Endothelial cell of umbilical vein (primary cell): ENCODE data around the gene THSD7B.

Experiments used
- EZH2 ChIP-seq: IDR thresholded peaks from 2 replicates; pipeline ENCODE4 v1.6.1; 2012; ENCODE audit warnings: borderline replicate concordance, low read depth, mild to moderate bottlenecking, moderate library complexity, low read length, inconsistent platforms; ENCODE audit not compliant: severe bottlenecking
- FOS ChIP-seq: IDR thresholded peaks from 2 replicates; pipeline ENCODE4 v1.6.1; 2011; ENCODE audit warnings: mild to moderate bottlenecking, low read length, moderate library complexity, borderline replicate concordance; ENCODE audit not compliant: insufficient read depth
- GATA2 ChIP-seq: IDR thresholded peaks from 2 replicates; pipeline ENCODE4 v1.7.0; 2011; ENCODE audit warnings: low read depth, mild to moderate bottlenecking, moderate library complexity, mixed read lengths, low read length; ENCODE audit not compliant: insufficient read length, insufficient read depth
- JUN ChIP-seq: IDR thresholded peaks from 2 replicates; pipeline ENCODE4 v1.6.1; 2011; ENCODE audit warnings: borderline replicate concordance, low read depth; ENCODE audit not compliant: insufficient read length, insufficient read depth
- MYC ChIP-seq: IDR thresholded peaks from one replicate; pipeline ENCODE4 v1.6.1; 2011; ENCODE audit warnings: mild to moderate bottlenecking, low read depth, low read length
- POLR2A ChIP-seq: IDR thresholded peaks from 2 replicates; pipeline ENCODE4 v1.6.1; 2012; ENCODE audit warnings: low read depth, mild to moderate bottlenecking, control low read depth, low read length
- POLR2AphosphoS5 ChIP-seq: IDR thresholded peaks from 2 replicates; pipeline ENCODE4 v1.6.1; 2012; ENCODE audit warnings: low read depth, mild to moderate bottlenecking, control low read depth, low read length, moderate library complexity; ENCODE audit not compliant: insufficient read depth
- TF ChIP-seq, protein P1 (sequence below), 2 donors: IDR thresholded peaks; 1 replicate in 1 of 2; 2 replicates in 1 of 2; pipeline ENCODE4 v1.5.1; 2011; ENCODE audit warnings: low read length in 2 of 2, mild to moderate bottlenecking in 2 of 2, moderate library complexity in 2 of 2, control low read depth in 1 of 2, inconsistent platforms in 1 of 2, low read depth in 1 of 2; ENCODE audit not compliant: insufficient read depth in 1 of 2; ENCODE audit errors: extremely low read depth in 1 of 2
- TF ChIP-seq, protein P2 (sequence below): IDR thresholded peaks from 2 replicates; pipeline ENCODE4 v1.6.1; 2011; ENCODE audit not compliant: insufficient read depth, insufficient read length

DNA sequence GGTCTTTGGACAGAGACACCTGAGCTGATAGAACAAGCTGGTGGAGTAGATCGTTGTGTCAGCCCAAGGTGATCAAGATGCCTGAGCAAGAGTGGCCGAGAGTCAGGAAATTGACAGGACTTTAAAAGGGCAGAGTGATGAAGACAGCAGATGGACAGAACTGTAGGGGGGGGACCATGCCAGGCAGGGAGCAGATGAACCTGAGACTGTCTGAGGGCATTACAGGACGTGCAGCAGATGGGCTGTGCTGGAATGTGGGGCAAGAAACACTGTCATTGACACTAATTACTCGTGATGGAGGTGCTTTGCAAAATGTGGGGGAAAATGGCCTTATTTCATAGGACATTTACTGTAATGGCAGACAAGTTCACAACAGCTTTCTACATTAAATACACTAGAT, 225.0 kb downstream of the THSD7B start:
- TF ChIP-seq, protein P1, sequence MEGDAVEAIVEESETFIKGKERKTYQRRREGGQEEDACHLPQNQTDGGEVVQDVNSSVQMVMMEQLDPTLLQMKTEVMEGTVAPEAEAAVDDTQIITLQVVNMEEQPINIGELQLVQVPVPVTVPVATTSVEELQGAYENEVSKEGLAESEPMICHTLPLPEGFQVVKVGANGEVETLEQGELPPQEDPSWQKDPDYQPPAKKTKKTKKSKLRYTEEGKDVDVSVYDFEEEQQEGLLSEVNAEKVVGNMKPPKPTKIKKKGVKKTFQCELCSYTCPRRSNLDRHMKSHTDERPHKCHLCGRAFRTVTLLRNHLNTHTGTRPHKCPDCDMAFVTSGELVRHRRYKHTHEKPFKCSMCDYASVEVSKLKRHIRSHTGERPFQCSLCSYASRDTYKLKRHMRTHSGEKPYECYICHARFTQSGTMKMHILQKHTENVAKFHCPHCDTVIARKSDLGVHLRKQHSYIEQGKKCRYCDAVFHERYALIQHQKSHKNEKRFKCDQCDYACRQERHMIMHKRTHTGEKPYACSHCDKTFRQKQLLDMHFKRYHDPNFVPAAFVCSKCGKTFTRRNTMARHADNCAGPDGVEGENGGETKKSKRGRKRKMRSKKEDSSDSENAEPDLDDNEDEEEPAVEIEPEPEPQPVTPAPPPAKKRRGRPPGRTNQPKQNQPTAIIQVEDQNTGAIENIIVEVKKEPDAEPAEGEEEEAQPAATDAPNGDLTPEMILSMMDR (IDR thresholded peaks at IDR 0.05; ENCODE audit: extremely low read depth in 1 of 2, insufficient read depth in 1 of 2, low read depth in 1 of 2, low read length in 2 of 2) = no peak
- TF ChIP-seq POLR2AphosphoS5 (no peak), EZH2 (no peak), POLR2A (no peak), JUN (no peak), MYC (no peak), GATA2 (no peak), FOS (no peak)
- TF ChIP-seq, protein P2, sequence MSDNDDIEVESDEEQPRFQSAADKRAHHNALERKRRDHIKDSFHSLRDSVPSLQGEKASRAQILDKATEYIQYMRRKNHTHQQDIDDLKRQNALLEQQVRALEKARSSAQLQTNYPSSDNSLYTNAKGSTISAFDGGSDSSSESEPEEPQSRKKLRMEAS = no peak
